ENCODE measurements around the gene LAIR2. TPM values are rescaled to one million over a fixed set of nuclear protein-coding genes. Genes with fewer than 3 reads are reported as not detected.
"Not testable (repeated sequence)": the region's sequence is repeated elsewhere in the genome, so short reads cannot be mapped to it uniquely, and the experiment has no call there.

Gene LAIR2
- total RNA-seq, 2 donors from 2014 or later: 1.1 TPM; not detected in 1

GRCh38 chr19:54463531-54464043 is 39.0 kb upstream of the LAIR2 start, which contains the start of gene LENG9:
Gene LENG9 (minus strand): TSS chr19:54463778. CDS start chr19:54463526, 252 bp downstream.
- DNase-seq (peak; percentile 100), ATAC-seq (peak; percentile 75 to 81)
- intact Hi-C loops (cut with DNase I): no loop called here

GRCh38 chr19:54464044-54464629 is 38.5 kb upstream of the LAIR2 start:
- ATAC-seq: peak; percentile 27 to 55
- intact Hi-C loops (cut with DNase I): no loop called here
- peak; percentile 90 for DNase-seq

- DNase-seq: peak; percentile 95
- ATAC-seq: peak; percentile 79 to 80
- intact Hi-C loops (cut with DNase I): no loop called here
These were observed 37.8 kb upstream of the LAIR2 start for GRCh38 chr19:54464630-54465425.

- peak; percentile 40 for DNase-seq
These were observed 37.1 kb upstream of the LAIR2 start for GRCh38 chr19:54465426-54466109.

GRCh38 chr19:54466110-54466480 is 36.5 kb upstream of the LAIR2 start:
- ATAC-seq; intact Hi-C loops (cut with DNase I); DNase-seq: not testable (repeated sequence)

More at GRCh38 chr19:54465426-54466109, 37.1 kb upstream of the LAIR2 start:
- ATAC-seq: no peak
- intact Hi-C loops (cut with DNase I): no loop called here

GRCh38 chr19:54469496-54469934 is 33.1 kb upstream of the LAIR2 start:
- ATAC-seq: no peak
- DNase-seq: peak; percentile 73
- intact Hi-C loops (cut with DNase I): no loop called here

GRCh38 chr19:54470276-54470887 is 32.2 kb upstream of the LAIR2 start:
- DNase-seq (no peak), ATAC-seq (no peak)
- intact Hi-C loops (cut with DNase I): no loop called here

- DNase-seq (peak; percentile 66), ATAC-seq (peak; percentile 16 to 48)
- intact Hi-C loops (cut with DNase I): no loop called here
These were observed 31.4 kb upstream of the LAIR2 start for GRCh38 chr19:54470991-54471782.

GRCh38 chr19:54473071-54473891 is 29.4 kb upstream of the LAIR2 start, which contains the start of gene CDC42EP5:
Gene CDC42EP5 (minus strand): TSS chr19:54473296. CDS start chr19:54465547, 7,749 bp downstream.
- ATAC-seq (peak; percentile 94 to 96), DNase-seq (peak; percentile 85)
- intact Hi-C loops (cut with DNase I): no loop called here

- intact Hi-C loops (cut with DNase I): no loop called here
- ATAC-seq (no peak), DNase-seq (no peak)
These were observed 28.7 kb upstream of the LAIR2 start for GRCh38 chr19:54473892-54474372.

GRCh38 chr19:54475706-54476105 is 26.9 kb upstream of the LAIR2 start:
- intact Hi-C loops (cut with DNase I): no loop called here
- DNase-seq (no peak), ATAC-seq (no peak)

GRCh38 chr19:54477650-54478049 is 25.0 kb upstream of the LAIR2 start:
- intact Hi-C loops (cut with DNase I): no loop called here
- DNase-seq (no peak), ATAC-seq (no peak)

- ATAC-seq (peak in 1 of 2 donors; percentile 21), DNase-seq (no peak)
- intact Hi-C loops (cut with DNase I): no loop called here
These were observed 23.9 kb upstream of the LAIR2 start for GRCh38 chr19:54478677-54479266.

- DNase-seq (no peak), ATAC-seq (no peak)
- intact Hi-C loops (cut with DNase I): loop anchor here in 1 of 2 donors (5.0 kb wide), 1 partner anchor 197 kb away; no protein-coding TSS in a partner anchor
These were observed 22.6 kb upstream of the LAIR2 start for GRCh38 chr19:54480051-54480450.

GRCh38 chr19:54481326-54481930 is 21.2 kb upstream of the LAIR2 start:
- ATAC-seq: peak; percentile 38 to 57
- no peak for DNase-seq
- intact Hi-C loops (cut with DNase I): loop anchor here in 1 of 2 donors (5.0 kb wide), 1 partner anchor 196 kb away; no protein-coding TSS in a partner anchor

GRCh38 chr19:54482889-54483288 is 19.7 kb upstream of the LAIR2 start:
- ATAC-seq (no peak), DNase-seq (no peak)
- intact Hi-C loops (cut with DNase I): loop anchor here in 1 of 2 donors (5.0 kb wide), 1 partner anchor 194 kb away; no protein-coding TSS in a partner anchor
